NCI-H2196 treated with DMSO at 0.1 percent for 48 hours (cell line): ENCODE data around the gene DST.
"Not testable (repeated sequence)": the region's sequence is repeated elsewhere in the genome, so short reads cannot be mapped to it uniquely, and the experiment has no call there.

ENCODE experiments used
- DNase-seq: peaks from one replicate; lab custom pipeline; 2025; ENCODE audit not compliant: unreplicated experiment; lab: John Stamatoyannopoulos, UW

The DST gene

DNA sequence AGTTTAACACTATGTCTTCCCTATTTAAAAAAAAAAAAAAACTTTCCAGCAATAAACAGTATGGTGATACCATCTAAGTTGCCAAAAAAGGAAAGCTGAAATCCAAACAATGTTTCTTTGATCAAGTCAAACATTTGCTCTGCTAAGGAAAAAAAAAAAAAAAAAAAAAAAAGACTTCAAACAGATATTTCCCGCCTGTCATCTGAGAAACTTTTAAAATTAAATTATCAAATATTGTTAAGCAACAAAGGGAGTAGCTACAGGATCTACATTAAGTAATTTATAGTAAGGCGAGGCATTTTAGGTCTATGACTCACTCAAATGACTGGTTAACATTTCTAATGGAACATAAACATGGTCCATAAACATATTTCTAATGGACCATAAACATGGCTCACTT, 121.2 kb downstream of the DST start:
- no peak for DNase-seq

DNA sequence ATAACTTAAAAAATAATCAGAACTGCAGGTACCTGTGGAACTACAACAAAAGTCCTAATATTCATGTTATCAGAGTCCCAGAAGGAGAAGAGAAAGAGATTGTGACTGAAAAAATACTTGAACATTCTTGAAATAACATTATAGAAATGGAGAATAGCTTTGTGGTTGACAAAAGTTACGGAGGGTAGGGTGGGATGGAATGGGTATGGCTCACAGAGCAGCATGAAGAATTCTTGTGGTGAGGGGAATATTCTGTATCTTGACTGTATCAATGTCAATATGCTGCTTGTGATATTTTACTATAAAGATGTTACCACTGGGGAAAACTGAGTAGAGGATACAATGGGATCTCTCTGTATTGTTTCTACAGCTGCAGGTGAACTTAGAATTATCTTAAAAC, 122.5 kb downstream of the DST start:
- no peak for DNase-seq

DNA sequence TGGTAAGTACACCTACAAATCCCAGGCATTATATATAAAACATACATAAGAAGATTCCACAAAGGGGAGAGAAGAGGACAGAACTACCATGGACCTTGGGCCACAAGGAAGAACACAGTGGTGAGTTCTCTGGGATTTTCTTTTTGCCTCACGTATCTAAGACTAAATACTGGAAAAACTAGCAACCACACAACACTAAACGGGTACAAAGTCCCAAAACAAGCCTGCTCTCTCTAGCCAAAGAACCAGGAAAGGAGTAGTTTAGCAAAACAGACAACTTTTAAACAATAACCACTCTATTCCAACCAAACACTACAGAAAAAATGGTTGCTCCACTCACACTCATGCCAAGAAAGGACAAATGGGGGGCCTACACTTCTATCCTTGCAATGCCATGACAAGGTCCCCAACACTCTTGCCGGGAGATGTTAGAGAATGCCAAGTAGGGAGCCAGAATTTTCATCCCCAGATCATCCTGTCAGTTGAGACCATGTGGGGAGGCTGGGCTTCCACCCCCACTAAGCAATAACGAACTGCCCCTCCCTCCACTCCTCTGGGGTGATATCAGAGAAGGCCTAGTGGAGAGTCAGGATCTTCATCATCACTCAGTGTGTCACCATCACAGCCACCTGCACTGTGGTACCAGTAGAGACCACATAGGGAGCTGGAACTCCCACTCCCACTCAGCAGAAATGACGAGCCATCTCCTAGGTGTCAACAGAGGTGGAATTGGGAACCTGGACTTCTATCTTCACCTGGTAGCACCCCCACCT, 123.5 kb downstream of the DST start:
- DNase-seq: no peak

DNA sequence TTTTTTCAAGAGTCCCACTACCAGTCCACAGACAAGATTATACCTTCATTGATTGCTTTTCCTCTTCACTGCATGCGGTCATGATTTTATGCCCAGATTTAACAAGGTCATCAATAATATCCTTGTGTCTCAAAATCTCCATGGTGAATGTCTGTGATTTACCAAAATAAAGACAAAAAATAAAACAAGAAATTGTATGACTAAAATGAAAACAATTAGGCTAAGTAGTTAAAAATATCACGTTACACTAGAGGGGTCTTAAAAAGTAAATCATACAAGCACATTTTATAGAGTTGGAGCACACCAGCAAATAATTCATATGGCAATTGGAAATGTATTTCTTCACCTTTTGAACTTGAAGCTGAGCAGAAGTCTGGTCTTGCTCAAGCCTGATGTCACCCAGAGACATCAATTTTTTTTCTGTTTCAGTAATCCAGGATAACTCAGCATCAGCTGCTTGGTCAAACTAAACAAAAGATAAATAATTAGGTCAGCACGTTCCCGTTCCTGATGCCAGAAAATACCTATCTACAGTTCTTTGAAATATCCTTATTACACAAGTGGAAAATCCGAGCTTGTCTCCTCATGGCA, 125.4 kb downstream of the DST start:
- DNase-seq: no peak

GRCh38 chr6:56516003-56516402, 126.7 kb downstream of the DST start:
- no peak for DNase-seq

DNA sequence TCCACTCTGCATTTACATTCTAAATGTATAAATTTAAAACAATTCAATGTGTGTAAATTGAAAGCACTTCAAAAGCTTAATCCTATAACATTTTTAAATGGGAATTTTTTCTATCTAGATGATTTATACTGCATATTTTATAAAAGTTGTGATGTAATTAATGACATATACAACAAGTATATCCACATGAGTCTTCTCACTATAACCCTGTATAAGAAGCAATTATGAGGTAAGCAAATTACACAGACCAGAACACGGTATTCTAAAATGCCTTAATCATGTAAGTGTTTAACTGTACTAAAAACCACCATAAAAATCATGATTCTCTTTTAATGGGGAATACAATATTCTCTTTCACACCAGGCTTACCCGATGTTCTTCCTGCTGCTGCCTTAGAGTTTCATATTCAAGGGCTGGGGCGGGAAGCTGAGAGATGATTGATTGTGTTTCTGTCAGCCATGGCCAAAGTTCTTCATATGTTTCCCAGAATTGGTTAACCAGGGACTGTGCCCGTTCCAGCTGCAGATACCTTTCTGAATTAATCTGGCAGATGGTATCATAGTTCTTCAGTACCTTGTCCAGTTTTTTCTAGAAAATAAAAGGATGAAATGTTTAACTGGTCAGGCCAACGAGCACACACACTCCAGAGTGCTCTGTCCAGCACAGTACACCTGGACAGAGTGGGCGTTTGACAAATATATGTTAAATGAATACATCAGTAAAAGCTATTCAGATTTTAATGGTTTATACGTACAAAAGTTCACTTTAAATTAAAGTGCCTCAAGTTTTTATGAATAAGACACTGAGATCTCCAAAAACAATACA, 127.4 kb downstream of the DST start:
- no peak for DNase-seq

DNA sequence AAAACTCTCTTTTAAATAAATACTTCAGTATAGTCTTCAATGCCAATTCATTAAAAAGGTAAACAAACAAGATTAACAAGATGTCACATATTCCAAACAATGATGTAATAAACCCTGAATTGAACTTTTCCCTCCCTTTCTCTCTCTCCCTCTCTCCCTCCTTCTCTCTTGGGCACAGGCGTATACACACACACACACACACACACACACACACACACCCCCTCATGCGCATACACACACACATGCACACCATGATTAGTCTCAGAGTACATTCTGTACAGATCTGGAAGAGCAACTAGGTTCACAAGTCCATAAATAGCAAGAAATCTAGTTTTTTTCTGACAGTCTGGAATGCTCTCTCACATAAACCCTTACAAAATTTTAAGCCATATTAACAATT, 128.3 kb downstream of the DST start:
- no peak for DNase-seq

DNA sequence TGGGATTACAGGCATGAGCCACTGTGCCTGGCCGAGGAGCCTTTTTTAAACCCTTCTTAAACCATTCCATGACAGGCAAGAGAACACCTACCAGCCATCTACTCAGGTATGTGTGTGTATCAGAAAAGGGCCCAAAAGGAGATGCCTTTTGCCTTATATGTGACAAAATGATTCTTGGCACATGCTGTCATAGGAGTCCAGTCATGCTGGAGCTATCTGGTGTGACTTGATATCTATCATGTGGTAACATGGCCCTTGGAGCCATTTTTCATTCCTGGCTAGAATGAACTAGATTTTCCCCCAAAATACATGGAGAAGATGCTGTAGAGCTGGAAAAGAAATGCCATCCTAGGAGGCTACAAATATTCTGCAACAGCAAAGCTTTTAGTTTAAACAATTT, 129.1 kb downstream of the DST start:
- no peak for DNase-seq

DNA sequence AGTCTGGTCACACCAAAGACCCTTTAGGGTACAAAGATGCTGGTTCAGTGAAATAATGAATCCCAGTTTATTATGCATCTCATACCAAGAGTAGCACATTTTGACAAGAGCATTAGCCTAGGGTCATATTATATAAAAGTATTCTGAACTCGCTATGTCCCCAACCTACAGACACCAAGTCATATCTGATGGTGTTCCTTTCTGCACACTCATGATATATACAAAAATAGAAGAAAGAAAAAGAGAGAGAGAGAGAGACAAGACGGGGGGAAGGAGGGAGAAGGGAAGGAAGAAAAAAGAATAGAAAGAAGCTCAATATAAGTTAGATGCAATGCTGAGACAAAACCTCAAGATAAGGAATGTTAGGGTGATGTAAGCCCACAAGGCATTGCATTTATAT, 131.1 kb downstream of the DST start:
- DNase-seq: no peak

- DNase-seq: no peak
Observed at GRCh38 chr6:56510984-56511531, 131.6 kb downstream of the DST start.

GRCh38 chr6:56509031-56509430, 133.7 kb downstream of the DST start:
- DNase-seq: no peak

DNA sequence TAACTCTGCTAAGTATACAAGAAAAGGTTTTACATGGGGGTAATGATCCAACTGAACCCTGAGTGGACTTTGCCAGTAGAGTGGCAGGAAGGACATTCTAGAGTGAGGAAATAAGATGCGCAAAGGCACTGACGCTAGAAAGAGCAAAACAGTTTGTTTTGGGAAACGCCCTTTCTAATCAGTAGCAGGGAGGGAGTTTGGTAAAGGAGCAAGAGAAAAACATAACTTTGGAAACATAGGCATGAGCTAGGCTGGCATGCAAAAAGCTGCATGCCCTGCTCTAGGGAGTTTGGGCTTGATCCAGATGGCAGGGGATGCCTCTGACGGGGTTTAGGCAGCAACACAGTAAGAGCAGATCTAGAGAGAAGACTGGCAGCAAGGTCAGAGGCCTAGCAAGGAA, 135.2 kb downstream of the DST start:
- DNase-seq: no peak

DNA sequence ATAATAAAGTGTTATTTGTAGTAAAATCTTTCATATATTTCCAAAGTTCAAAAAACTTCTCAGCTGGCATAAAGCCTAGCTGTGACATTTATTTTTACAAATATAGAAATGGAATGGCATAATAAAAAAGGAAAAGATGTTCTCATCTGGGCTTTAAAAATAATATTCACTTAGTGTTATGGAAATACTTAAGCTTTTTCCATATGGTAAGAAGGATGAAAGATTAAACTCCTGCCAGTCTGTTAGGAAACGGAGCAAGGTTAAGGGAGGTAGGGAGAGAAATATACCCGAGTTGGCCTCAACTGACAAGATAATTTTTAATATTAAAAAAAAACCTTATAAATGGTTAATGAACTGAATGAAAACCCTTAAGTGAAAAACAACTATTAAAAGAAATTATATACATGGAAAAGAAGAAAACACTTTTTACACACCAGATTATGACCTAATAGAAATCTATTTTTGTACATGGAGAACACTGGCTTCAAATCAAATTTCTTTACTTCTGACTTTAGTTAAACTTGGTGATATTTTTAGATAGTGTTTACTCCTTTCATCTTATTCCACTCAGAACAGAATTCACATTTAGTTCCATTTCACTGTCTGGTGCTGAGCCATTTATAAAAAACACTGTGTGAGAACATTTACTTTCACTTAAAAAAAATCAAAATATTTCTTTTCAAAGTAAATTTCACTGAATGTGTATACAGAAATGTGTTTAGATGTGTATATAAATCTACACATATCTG, 137.0 kb downstream of the DST start:
- DNase-seq: no peak

- no peak for DNase-seq
Observed at GRCh38 chr6:56501993-56502392, 140.7 kb downstream of the DST start.

GRCh38 chr6:56499095-56499494, 143.6 kb downstream of the DST start:
- no peak for DNase-seq

DNA sequence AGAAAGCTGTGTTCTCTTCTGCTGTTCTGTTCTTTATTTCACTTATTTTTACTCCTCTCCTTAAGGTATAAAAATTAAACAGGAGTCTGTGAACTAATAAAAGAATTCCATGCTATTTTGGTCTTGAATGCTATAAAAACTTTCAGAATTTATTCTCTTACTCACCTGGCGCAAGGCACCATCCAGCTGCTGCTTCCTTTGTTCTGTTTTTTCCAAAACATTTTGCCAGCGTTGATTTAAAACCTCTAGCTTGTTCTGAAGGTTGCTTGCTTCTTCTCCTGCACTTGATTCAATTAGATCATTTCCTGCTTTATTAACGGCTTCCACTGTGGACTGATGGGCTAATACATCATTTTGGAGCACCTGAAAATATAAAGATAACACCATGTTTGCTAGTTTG, 145.0 kb downstream of the DST start:
- DNase-seq: no peak

GRCh38 chr6:56497240-56497639, 145.4 kb downstream of the DST start:
- DNase-seq: no peak

DNA sequence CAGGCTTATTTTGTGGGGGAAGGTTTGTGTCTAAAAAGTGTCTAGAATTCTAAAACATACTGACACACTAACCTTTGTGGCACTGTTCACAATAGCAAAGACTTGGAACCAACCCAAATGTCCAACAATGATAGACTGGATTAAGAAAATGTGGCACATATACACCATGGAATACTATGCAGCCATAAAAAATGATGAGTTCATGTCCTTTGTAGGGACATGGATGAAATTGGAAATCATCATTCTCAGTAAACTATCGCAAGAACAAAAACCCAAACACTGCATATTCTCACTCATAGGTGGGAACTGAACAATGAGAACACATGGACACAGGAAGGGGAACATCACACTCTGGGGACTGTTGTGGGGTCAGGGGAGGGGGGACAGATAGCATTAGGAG, 146.0 kb downstream of the DST start:
- not testable (repeated sequence) for DNase-seq

- no peak for DNase-seq
Observed at GRCh38 chr6:56495654-56496053, 147.0 kb downstream of the DST start.

DNA sequence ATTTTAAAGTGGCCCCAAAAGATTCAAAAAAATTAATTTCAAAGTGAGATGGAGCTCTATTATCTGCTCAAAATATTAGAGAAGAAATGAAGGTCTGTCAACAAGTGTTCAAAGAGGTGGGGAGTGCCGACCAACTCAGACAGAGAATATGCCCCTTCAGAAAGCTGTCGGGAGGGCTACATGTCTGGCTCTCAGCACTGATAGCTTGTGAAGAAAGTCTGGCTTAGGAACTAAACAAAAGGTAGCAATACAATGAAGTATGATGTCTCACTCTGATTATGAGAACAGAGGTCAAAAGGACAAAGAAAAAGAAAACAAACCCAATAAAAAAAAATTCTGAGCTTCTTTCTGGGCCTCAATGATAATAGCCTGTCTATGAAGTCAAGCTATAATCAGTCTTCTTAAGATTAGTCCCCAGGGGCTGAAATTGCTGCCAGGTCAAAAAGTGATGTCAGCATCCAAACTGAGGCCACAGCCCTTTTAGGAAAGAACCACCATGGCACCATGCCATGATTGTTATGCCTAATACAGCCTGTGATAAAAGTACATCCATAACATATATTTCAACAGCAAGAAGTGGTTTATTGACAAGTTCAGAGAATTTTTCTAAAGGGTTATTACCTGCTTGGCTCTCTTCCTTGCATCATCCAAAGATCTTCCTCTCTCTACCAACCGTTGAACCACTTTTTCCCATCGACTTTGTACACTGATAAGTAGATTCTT, 150.9 kb downstream of the DST start:
- DNase-seq: no peak
